Subcutaneous adipose tissue (tissue), 4 donors: Measurements from ENCODE around the gene ITPK1. TPM values are rescaled to one million over a fixed set of nuclear protein-coding genes. Genes with fewer than 3 reads are reported as not detected.

ENCODE experiments used
- CTCF ChIP-seq: fragments of 450-650 bp; IDR thresholded peaks from one replicate; pipeline ENCODE4 v1.5.1; 2016; ENCODE audit warnings: low read depth, mild to moderate bottlenecking, control low read depth, antibody characterized with exemption, moderate library complexity
- total RNA-seq, 4 donors: library from RNA; depleted of rRNA; stranded (reverse); fragments of >200 nt; gene quantifications; one replicate each; pipeline ENCODE4 v1.1.0, GENCODE V29; 2016

ITPK1 gene
- total RNA-seq, 4 donors from 2014 or later, result 53.4 to 109 (median 60.3) TPM

GRCh38 chr14:92944976-92945375, 170.7 kb downstream of the ITPK1 start:
- no peak for TF ChIP-seq CTCF

GRCh38 chr14:92943855-92944570, 171.7 kb downstream of the ITPK1 start:
- no peak for TF ChIP-seq CTCF

GRCh38 chr14:92942976-92943710, 172.6 kb downstream of the ITPK1 start:
- TF ChIP-seq CTCF, result no peak

GRCh38 chr14:92942576-92942975, 173.1 kb downstream of the ITPK1 start:
- no peak for TF ChIP-seq CTCF

GRCh38 chr14:92942136-92942535, 173.6 kb downstream of the ITPK1 start:
- TF ChIP-seq CTCF, result no peak

- no peak for TF ChIP-seq CTCF
Observed at GRCh38 chr14:92941531-92941930, 174.2 kb downstream of the ITPK1 start.

- no peak for TF ChIP-seq CTCF
Observed at GRCh38 chr14:92940543-92940942, 175.2 kb downstream of the ITPK1 start.
